KBM-7 (cell line): ENCODE results near the gene NMT1.
"Not testable (repeated sequence)": the region's sequence is repeated elsewhere in the genome, so short reads cannot be mapped to it uniquely, and the experiment has no call there.

ENCODE experiments used
- DNase-seq: peaks from one replicate; pipeline ENCODE4 v3.0.0-alpha.2; 2015
- in situ Hi-C: fragments of 300-500 bp; cut with MboI; formaldehyde crosslinking; loops from 2 replicates; pipeline ENCODE4 v1.14.3; 2020; ENCODE audit warnings: low sequenced_read_pairs, low pct_unique_long_range_greater_than_20kb, mixed read lengths

Gene NMT1

GRCh38 chr17:45112559-45113423 is 51.7 kb downstream of the NMT1 start:
- no peak for DNase-seq
- in situ Hi-C loops: loop anchor here (25.0 kb wide), 1 partner anchor 200 kb away; the partner anchor contains the start of gene GFAP

GRCh38 chr17:45113424-45113754 is 52.3 kb downstream of the NMT1 start:
- no peak for DNase-seq
- in situ Hi-C loops: loop anchor here (25.0 kb wide), 1 partner anchor 201 kb away; the partner anchor contains the start of gene GFAP

- in situ Hi-C loops: loop anchor here (25.0 kb wide), 1 partner anchor 202 kb away; the partner anchor contains the start of gene GFAP
- no peak for DNase-seq
These were observed 53.2 kb downstream of the NMT1 start for GRCh38 chr17:45114117-45114932.

GRCh38 chr17:45115015-45115625 is 54.0 kb downstream of the NMT1 start:
- in situ Hi-C loops: loop anchor here (25.0 kb wide), 1 partner anchor 203 kb away; the partner anchor contains the start of gene GFAP
- DNase-seq: no peak

- DNase-seq: no peak
- in situ Hi-C loops: loop anchor here (25.0 kb wide), 1 partner anchor 204 kb away; the partner anchor contains the start of gene GFAP
These were observed 54.8 kb downstream of the NMT1 start for GRCh38 chr17:45115871-45116270.

- DNase-seq: no peak
- in situ Hi-C loops: loop anchor here (25.0 kb wide), 1 partner anchor 204 kb away; the partner anchor contains the start of gene GFAP
These were observed 55.4 kb downstream of the NMT1 start for GRCh38 chr17:45116434-45117016.

GRCh38 chr17:45117334-45117733 is 56.2 kb downstream of the NMT1 start:
- in situ Hi-C loops: loop anchor here (25.0 kb wide), 1 partner anchor 205 kb away; the partner anchor contains the start of gene GFAP

GRCh38 chr17:45117848-45118646 is 56.9 kb downstream of the NMT1 start:
- in situ Hi-C loops: loop anchor here (25.0 kb wide), 1 partner anchor 206 kb away; the partner anchor contains the start of gene GFAP
- no peak for DNase-seq

More at GRCh38 chr17:45117334-45117733, 56.2 kb downstream of the NMT1 start:
- DNase-seq: no peak

- in situ Hi-C loops: loop anchor here (25.0 kb wide), 1 partner anchor 206 kb away; the partner anchor contains the start of gene GFAP
- DNase-seq: no peak
These were observed 57.6 kb downstream of the NMT1 start for GRCh38 chr17:45118691-45119090.

- in situ Hi-C loops: loop anchor here (25.0 kb wide), 1 partner anchor 208 kb away; the partner anchor contains the start of gene GFAP
- no peak for DNase-seq
These were observed 58.8 kb downstream of the NMT1 start for GRCh38 chr17:45119964-45120363.

- in situ Hi-C loops: loop anchor here (25.0 kb wide), 1 partner anchor 208 kb away; the partner anchor contains the start of gene GFAP
- DNase-seq: no peak
These were observed 59.4 kb downstream of the NMT1 start for GRCh38 chr17:45120558-45120957.

- DNase-seq: no peak
- in situ Hi-C loops: loop anchor here (25.0 kb wide), 1 partner anchor 209 kb away; the partner anchor contains the start of gene GFAP
These were observed 59.9 kb downstream of the NMT1 start for GRCh38 chr17:45121055-45121454.

- in situ Hi-C loops: loop anchor here (25.0 kb wide), 1 partner anchor 211 kb away; the partner anchor contains the start of gene GFAP
- DNase-seq: no peak
These were observed 62.1 kb downstream of the NMT1 start for GRCh38 chr17:45123076-45123770.

- in situ Hi-C loops: loop anchor here (25.0 kb wide), 1 partner anchor 212 kb away; the partner anchor contains the start of gene GFAP
- peak; percentile 85 for DNase-seq
These were observed 63.0 kb downstream of the NMT1 start for GRCh38 chr17:45123930-45124796.

GRCh38 chr17:45124797-45125122 is 63.6 kb downstream of the NMT1 start:
- in situ Hi-C loops: loop anchor here (25.0 kb wide), 1 partner anchor 212 kb away; the partner anchor contains the start of gene GFAP
- not testable (repeated sequence) for DNase-seq

GRCh38 chr17:45125509-45125908 is 64.4 kb downstream of the NMT1 start:
- in situ Hi-C loops: no loop called here
- no peak for DNase-seq
